Activated T-cell treated with anti-CD3 and anti-CD28 coated beads for 24 hours (primary cell): ENCODE results near the gene THRAP3.
"Not testable (repeated sequence)": the region's sequence is repeated elsewhere in the genome, so short reads cannot be mapped to it uniquely, and the experiment has no call there.

Source experiments
- DNase-seq: peaks from one replicate; pipeline ENCODE4 v3.0.0-alpha.2; 2020; ENCODE audit warnings: low read depth

THRAP3 gene

DNA sequence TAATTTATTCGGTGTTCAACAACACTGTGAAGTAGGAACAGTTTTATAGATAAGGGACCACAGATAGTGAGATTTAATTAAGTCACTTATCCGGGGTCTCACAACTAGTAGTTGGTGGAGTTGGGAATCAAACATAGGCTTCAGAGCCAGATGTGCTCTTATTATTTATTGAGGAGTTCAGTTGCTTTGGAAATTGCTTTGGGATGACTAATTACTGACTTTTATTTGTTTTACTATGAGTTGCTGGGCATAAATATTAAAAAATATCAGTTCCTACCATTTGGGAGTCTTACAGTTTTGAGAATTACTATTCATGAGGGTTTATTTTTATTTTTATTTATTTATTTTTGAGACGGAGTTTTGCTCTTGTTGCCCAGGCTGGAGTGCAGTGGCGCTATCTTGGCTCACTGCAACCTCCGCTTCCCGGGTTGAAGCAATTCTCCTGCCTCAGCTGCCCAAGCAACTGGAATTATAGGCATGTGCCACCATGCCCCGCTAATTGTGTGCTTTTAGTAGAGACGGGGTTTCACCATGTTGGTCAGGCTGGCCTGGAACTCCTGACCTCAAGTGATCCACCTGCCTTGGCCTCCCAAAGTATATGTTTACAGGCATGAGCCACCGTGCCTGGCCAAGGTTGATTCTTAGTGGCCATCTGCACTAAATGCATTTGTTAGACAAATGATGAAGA, 27.7 kb downstream of the THRAP3 start:
- no peak for DNase-seq

DNA sequence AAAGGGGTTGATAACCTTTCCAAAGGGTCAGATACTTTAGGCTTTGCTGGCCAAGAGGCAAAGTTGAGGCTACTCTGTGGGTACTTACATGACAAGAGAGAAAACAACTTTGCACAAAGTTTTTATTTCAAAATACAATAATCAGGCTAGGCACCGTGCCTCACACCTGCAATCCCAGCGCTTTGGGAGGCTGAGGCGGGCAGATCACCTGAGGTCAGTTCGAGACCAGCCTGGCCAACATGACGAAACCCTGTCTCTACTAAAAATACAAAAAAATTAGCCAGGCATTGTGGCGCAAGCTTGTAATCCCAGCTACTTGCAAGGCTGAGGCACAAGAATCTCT, 28.2 kb downstream of the THRAP3 start:
- not testable (repeated sequence) for DNase-seq

DNA sequence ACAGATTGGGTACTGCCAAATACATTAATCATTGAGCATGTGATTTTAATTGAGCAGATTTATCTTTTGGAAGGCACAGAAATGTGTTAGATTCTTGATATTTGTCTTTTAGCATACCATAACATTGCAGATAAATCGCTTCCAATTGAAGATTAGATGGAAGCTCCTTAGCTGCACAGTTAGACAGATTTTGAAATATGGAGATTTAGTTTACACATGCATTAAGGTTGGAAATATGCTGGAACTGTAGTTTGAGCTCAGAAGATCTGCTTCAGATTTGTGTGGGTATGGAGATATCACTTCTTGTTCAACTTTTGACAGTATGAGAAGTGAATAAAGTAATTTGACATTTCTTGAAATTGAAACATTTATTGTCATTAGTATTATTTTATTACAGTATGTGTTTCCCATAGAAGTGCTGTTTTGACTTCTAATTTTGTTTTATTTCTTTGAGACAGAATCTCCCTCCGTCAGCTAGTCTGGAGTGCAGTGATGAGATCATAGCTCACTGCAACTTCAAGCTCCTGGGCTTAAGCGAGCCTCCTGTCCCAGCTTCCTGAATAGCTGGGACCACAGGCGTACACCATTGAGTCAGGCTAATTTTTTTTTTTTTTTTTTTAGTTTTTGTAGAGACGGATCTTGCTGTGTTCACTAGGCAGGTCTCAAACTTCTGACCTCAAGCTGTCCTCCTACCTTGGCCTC, 29.1 kb downstream of the THRAP3 start:
- DNase-seq, result no peak

GRCh38 chr1:36256558-36257374, 32.5 kb downstream of the THRAP3 start:
- no peak for DNase-seq

GRCh38 chr1:36257375-36257767, 33.1 kb downstream of the THRAP3 start:
- no peak for DNase-seq

DNA sequence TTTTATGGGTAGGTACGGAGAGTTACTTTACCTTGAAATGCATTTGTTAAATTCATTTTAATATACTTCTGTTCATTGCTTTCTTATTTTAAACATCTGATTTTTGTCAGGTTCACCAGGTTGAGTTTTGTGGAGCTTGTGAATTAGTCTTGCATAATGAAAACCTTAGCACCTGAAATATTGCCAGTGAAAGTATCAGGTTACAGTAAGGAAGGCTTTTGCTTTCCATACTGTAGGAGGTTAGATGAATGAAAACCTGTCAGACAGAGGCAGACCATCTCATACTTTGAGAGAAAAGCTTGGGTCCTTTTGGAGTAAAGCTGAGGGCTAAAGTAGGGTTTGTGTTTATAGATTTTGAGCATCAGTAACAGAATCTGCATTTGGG, 34.7 kb downstream of the THRAP3 start:
- DNase-seq, result no peak

DNA sequence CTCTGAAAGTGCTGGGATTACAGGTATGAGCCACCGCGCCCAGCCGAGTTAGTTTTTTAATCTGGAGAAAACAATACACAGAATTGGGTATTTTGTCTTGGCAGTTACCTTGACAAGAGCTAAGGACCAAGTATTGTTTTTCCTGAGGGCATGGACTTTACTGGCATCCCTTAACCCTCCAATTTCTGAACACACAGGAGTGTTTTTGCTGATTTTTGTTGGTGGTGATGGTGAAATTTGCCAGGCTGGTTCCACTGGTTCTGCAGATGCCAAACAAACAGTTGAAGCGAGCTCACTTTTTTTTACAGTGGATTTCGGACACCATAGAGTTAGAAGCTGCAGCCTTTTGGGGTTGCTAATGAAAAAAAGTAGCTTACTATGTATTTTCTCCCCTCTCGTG, 44.7 kb downstream of the THRAP3 start:
- no peak for DNase-seq

DNA sequence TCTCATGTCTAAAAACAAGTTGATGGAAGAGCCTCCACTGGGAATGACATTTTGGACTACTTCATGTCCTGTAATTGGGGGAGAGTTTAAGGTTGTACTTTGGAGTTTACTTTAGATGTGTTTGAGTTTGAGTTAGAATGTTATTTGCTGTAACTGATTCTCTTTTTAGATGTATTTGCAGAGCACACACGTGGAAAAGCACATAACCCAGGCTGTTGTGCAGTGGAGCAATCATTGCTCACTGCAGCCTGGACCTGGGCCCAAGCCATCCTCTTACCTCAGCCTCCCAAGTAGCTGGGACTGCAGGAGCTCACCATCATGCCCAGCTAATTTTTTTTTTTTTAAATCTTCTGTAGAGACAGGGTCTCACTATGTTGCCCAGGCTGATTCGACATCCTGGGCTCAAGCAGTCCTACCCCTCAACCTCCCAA, 45.2 kb downstream of the THRAP3 start:
- no peak for DNase-seq

GRCh38 chr1:36273024-36273423, 48.8 kb downstream of the THRAP3 start:
- no peak for DNase-seq

DNA sequence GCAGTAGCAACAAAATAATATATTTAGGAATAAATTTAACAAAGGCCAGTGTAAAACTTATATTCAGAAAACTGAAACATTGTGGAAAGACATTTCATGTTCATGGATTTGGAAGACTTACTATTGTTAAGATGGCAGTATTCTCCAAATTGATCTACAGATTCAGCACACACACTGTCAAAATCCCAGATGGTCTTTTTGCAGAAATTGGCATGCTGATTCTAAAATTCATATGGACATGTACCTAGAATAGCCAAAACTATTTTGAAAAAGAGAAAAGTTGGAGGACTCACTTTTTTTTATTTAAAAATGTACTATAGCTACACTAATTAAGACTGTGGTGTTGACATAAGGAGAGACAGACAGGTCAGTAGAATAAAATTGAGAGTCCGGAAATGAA, 50.0 kb downstream of the THRAP3 start:
- DNase-seq, result no peak

- no peak for DNase-seq
Observed at GRCh38 chr1:36276688-36277087, 52.4 kb downstream of the THRAP3 start.

GRCh38 chr1:36279110-36279788, 55.0 kb downstream of the THRAP3 start:
- no peak for DNase-seq

DNA sequence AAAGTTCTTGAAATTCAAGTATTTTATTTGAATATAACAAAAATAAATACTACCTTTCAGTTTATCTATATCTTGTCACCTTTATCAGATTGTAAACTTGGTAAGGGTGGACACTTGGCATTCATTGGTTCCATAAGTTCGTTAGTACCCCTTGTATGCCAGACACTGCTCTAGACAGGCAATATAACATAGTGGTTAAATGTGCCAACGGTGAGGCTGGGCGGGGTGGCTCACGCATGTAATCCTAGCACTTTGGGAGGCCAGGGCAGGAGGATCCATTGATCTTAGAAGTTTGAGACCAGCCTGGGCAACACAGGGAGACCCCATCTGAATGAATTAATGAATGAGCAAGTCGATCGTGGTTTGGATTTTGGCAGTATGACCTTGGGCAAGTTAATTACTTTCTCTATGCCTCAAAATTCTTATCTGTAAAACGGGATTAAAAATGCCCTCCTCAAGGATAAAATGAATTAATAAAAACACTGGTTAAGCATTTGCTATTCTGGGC, 55.6 kb downstream of the THRAP3 start:
- no peak for DNase-seq

- no peak for DNase-seq
Observed at GRCh38 chr1:36284061-36284460, 59.8 kb downstream of the THRAP3 start.

DNA sequence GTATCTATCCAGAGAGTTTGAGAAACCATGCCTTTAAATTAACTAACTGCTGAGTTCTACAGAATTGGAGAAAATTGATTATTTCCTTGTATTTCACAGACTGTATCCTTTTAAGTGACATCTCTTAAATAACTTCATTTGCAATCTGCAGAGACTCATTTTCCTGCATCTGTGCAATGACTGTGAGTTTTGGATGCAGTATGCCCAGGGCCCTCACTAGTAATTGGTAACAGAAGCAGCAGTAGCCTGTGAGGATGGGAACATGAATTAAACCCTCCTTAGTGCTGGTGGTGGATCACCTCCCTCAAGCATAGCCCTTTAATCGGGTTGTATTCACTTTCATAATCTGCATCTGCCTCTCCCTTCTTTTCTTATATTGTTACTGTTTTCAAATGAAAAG, 60.3 kb downstream of the THRAP3 start:
- DNase-seq, result no peak

- DNase-seq, result peak; percentile 43
Observed at GRCh38 chr1:36285443-36286101, 61.3 kb downstream of the THRAP3 start.

GRCh38 chr1:36286802-36287201, 62.6 kb downstream of the THRAP3 start:
- DNase-seq, result no peak

- no peak for DNase-seq
Observed at GRCh38 chr1:36287595-36287994, 63.4 kb downstream of the THRAP3 start.

- no peak for DNase-seq
Observed at GRCh38 chr1:36295390-36295789, 71.1 kb downstream of the THRAP3 start.

GRCh38 chr1:36297062-36297461, 72.8 kb downstream of the THRAP3 start:
- DNase-seq, result no peak

DNA sequence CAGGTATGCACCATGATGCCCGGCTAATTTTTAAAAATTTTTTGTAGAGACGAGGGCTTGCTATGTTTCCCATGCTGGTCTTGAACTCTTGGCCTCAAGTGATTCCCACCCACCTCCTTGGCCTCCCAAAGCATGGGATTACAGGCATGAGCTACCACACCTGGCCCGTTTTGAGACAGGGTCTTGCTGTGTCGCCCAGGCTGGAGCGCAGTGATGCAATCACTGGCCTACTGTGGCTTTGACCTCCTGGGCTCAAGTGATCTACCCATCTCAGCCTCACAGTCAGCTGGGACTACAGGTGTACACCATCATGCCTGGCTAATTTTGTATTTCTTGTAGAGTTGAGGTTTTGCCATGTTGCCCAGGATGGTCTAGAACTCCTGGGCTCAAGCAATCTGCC, 74.4 kb downstream of the THRAP3 start:
- no peak for DNase-seq

GRCh38 chr1:36300526-36300925, 76.3 kb downstream of the THRAP3 start:
- DNase-seq, result no peak
